ENCODE data around the gene LRRC49.
A peak's percentile ranks its signal among the peaks of the same experiment; 100 is the strongest.

The LRRC49 gene

DNA sequence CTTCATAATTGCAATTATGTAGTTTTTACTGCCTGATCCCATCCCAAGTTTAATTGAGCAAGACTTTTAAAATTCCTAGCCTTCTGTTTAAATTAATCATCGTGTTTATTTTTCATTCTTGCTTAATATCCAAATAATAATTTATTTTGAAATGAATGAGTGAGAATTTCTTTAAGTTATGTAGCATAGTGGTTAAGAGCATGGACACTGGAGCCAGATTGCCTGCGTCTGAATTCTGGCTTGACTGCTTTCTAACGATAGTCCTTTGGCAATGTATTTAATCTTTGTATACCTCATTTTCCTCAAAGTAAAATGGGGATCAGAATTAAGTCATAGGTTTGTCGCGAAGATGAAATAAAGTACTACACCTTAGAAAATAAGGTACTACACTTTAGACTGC, 71.4 kb downstream of the LRRC49 start:
- TF ChIP-seq ELF4 (IDR thresholded peaks at IDR 0.05) (no peak), FOXK2 (IDR thresholded peaks at IDR 0.05) (no peak), CTBP1 (IDR thresholded peaks at IDR 0.05; ENCODE audit: borderline replicate concordance) (no peak), TARDBP (IDR thresholded peaks at IDR 0.05) (no peak), LEF1 (IDR thresholded peaks at IDR 0.05; ENCODE audit: borderline replicate concordance) (no peak), NFRKB (IDR thresholded peaks at IDR 0.05) (no peak), L3MBTL2 (conservative IDR thresholded peaks at IDR 0.05) (no peak), SUZ12 (IDR thresholded peaks at IDR 0.05) (no peak)
- TF ChIP-seq, protein P1, sequence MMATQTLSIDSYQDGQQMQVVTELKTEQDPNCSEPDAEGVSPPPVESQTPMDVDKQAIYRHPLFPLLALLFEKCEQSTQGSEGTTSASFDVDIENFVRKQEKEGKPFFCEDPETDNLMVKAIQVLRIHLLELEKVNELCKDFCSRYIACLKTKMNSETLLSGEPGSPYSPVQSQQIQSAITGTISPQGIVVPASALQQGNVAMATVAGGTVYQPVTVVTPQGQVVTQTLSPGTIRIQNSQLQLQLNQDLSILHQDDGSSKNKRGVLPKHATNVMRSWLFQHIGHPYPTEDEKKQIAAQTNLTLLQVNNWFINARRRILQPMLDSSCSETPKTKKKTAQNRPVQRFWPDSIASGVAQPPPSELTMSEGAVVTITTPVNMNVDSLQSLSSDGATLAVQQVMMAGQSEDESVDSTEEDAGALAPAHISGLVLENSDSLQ (IDR thresholded peaks at IDR 0.05): no peak
- ChIA-PET POLR2A (no interaction called here), CTCF (no interaction called here)
- no peak for DNase-seq (ENCODE audit: extremely low spot score)

DNA sequence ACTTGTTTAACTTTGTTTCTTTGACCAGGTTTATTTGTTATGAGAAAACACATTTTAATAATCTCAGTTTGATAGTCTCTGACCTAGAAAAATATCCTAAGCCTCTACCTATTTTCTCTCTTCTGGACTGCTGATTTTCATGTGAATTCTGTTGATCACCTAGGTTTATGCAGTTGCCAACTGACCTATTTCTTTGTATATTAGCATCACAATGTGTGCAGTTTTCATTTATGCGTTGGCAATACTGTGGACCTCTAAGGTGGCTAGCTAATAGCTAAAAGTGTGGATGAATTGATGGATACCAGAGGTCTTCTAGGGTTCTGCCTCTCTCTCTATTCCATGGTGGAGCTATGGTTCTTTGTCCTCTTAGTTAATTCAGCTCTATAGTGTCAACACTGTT, 72.1 kb downstream of the LRRC49 start:
- no peak for DNase-seq (ENCODE audit: extremely low spot score)
- TF ChIP-seq LEF1 (IDR thresholded peaks at IDR 0.05; ENCODE audit: borderline replicate concordance): no peak
- no peak for TF ChIP-seq BHLHE40 (IDR thresholded peaks at IDR 0.05; ENCODE audit: borderline replicate concordance)
- TF ChIP-seq ARNT (IDR thresholded peaks at IDR 0.05): no peak
- no peak for TF ChIP-seq L3MBTL2 (conservative IDR thresholded peaks at IDR 0.05)
- no peak for TF ChIP-seq TARDBP (IDR thresholded peaks at IDR 0.05)
- no peak for TF ChIP-seq FOXM1 (IDR thresholded peaks at IDR 0.05; ENCODE audit: borderline replicate concordance)
- no peak for TF ChIP-seq HDGF (IDR thresholded peaks at IDR 0.05; ENCODE audit: borderline replicate concordance)
- TF ChIP-seq SUZ12 (IDR thresholded peaks at IDR 0.05): no peak
- TF ChIP-seq ZNF384 (IDR thresholded peaks at IDR 0.05): no peak
- CTCF ChIA-PET: no interaction called here
- POLR2A ChIA-PET: no interaction called here

- no peak for DNase-seq (ENCODE audit: extremely low spot score)
- POLR2A ChIA-PET: no interaction called here
- CTCF ChIA-PET: interaction anchor here (1.1 kb wide), 1 partner anchor 12 kb away, joined by 3 read pairs; no protein-coding TSS in a partner anchor
- TF ChIP-seq ZNF384 (IDR thresholded peaks at IDR 0.05) (no peak), L3MBTL2 (conservative IDR thresholded peaks at IDR 0.05) (no peak)
Measured at GRCh38 chr15:70967646-70968045, 75.0 kb downstream of the LRRC49 start.

GRCh38 chr15:70974004-70974832, 81.6 kb downstream of the LRRC49 start:
- POLR2A ChIA-PET: no interaction called here
- DNase-seq (ENCODE audit: extremely low spot score): peak; percentile 8
- CTCF ChIA-PET: interaction anchor here (1.0 kb wide), 1 partner anchor 459 kb away, joined by 3 read pairs; no protein-coding TSS in a partner anchor
- TF ChIP-seq BHLHE40 (IDR thresholded peaks at IDR 0.05; ENCODE audit: borderline replicate concordance) (no peak), SP1 (IDR thresholded peaks at IDR 0.05) (no peak), FOXK2 (IDR thresholded peaks at IDR 0.05) (no peak), L3MBTL2 (conservative IDR thresholded peaks at IDR 0.05) (no peak), ARNT (IDR thresholded peaks at IDR 0.05) (no peak), FOXA1 (IDR thresholded peaks at IDR 0.05) (no peak), TARDBP (IDR thresholded peaks at IDR 0.05) (no peak), NFRKB (IDR thresholded peaks at IDR 0.05) (no peak), CTBP1 (IDR thresholded peaks at IDR 0.05; ENCODE audit: borderline replicate concordance) (no peak), ELF4 (IDR thresholded peaks at IDR 0.05) (no peak)

DNA sequence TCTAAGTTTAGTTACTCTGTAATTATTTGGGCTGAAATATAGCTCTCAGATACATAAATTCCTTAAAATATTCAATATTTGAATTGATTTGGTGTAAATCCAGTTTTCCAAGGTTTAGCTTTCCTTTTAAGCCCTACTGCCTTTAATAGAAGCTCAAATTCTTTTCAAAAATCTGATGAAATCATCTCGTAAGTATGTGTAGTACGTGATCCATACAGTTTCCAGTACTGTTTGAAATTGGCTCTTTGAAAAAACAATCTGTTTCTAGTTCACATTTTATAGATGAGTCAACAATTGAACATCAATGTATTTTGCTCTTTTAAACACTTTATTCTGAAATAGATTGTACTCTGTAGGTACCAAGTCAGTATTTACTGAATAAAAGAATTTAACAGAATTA, 84.2 kb downstream of the LRRC49 start:
- CTCF ChIA-PET: no interaction called here
- TF ChIP-seq HDGF (IDR thresholded peaks at IDR 0.05; ENCODE audit: borderline replicate concordance): no peak
- no peak for TF ChIP-seq L3MBTL2 (conservative IDR thresholded peaks at IDR 0.05)
- no peak for TF ChIP-seq FOXK2 (IDR thresholded peaks at IDR 0.05)
- TF ChIP-seq SP1 (IDR thresholded peaks at IDR 0.05): no peak
- TF ChIP-seq ZNF384 (IDR thresholded peaks at IDR 0.05): no peak
- no peak for TF ChIP-seq FOXM1 (IDR thresholded peaks at IDR 0.05; ENCODE audit: borderline replicate concordance)
- TF ChIP-seq FOXA1 (IDR thresholded peaks at IDR 0.05): no peak
- no peak for TF ChIP-seq LEF1 (IDR thresholded peaks at IDR 0.05; ENCODE audit: borderline replicate concordance)
- no peak for TF ChIP-seq BHLHE40 (IDR thresholded peaks at IDR 0.05; ENCODE audit: borderline replicate concordance)
- no peak for TF ChIP-seq ARNT (IDR thresholded peaks at IDR 0.05)
- TF ChIP-seq TARDBP (IDR thresholded peaks at IDR 0.05): no peak
- TF ChIP-seq, protein P1 (IDR thresholded peaks at IDR 0.05): no peak
- no peak for DNase-seq (ENCODE audit: extremely low spot score)
- POLR2A ChIA-PET: no interaction called here

GRCh38 chr15:70995383-70995970, 102.9 kb downstream of the LRRC49 start:
- no peak for DNase-seq (ENCODE audit: extremely low spot score)
- CTCF ChIA-PET: no interaction called here
- TF ChIP-seq, protein P1 (IDR thresholded peaks at IDR 0.05): no peak
- TF ChIP-seq ELF4 (IDR thresholded peaks at IDR 0.05): no peak
- no peak for TF ChIP-seq ZNF384 (IDR thresholded peaks at IDR 0.05)
- no peak for TF ChIP-seq TARDBP (IDR thresholded peaks at IDR 0.05)
- TF ChIP-seq L3MBTL2 (conservative IDR thresholded peaks at IDR 0.05): no peak
- TF ChIP-seq HDGF (IDR thresholded peaks at IDR 0.05; ENCODE audit: borderline replicate concordance): no peak
- no peak for TF ChIP-seq FOXM1 (IDR thresholded peaks at IDR 0.05; ENCODE audit: borderline replicate concordance)
- no peak for TF ChIP-seq CTBP1 (IDR thresholded peaks at IDR 0.05; ENCODE audit: borderline replicate concordance)
- TF ChIP-seq FOXK2 (IDR thresholded peaks at IDR 0.05): no peak
- TF ChIP-seq LEF1 (IDR thresholded peaks at IDR 0.05; ENCODE audit: borderline replicate concordance): no peak
- no peak for TF ChIP-seq BHLHE40 (IDR thresholded peaks at IDR 0.05; ENCODE audit: borderline replicate concordance)
- TF ChIP-seq SUZ12 (IDR thresholded peaks at IDR 0.05): no peak
- no peak for TF ChIP-seq ARNT (IDR thresholded peaks at IDR 0.05)
- TF ChIP-seq NFRKB (IDR thresholded peaks at IDR 0.05): no peak
- no peak for TF ChIP-seq FOXA1 (IDR thresholded peaks at IDR 0.05)
- TF ChIP-seq SP1 (IDR thresholded peaks at IDR 0.05): no peak
- POLR2A ChIA-PET: no interaction called here
